Measurements from ENCODE around the gene CHMP4B.

DNA sequence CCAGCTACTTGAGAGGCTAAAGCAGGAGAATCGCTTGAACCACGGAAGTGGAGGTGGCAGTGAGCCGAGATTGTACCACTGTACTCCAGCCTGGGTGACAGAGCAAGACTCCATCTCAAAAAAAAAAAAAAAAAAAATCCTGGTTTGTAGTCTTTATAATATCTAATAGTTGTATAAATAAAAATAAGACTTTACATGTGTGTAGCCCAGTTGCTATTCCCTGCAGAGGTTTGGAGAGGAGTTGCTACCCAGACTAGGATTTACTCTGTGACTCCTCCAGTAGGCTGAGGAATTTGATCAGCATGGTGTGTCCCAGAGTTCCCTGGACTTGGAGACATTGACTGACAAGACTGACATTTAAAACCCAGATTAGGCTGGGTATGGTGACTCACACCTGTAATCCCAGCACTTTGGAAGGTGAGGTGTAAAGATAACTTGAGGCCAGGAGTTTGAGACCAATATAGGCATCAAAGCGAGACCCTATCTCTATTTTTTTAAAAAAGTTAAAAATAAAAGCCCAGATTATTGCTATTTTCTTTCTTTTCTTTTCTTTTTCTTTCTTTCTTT lies 10.2 kb downstream of the CHMP4B start:
- TF ChIP-seq CTCF (conservative IDR thresholded peaks at IDR 0.05; ENCODE audit: low read depth, low read length) (no peak), EZH2 (IDR thresholded peaks at IDR 0.05; ENCODE audit: borderline replicate concordance, low read depth, low read length, poor library complexity, severe bottlenecking) (no peak)
